Upper lobe of left lung (tissue), 6 donors: ENCODE measurements around the gene KRTAP10-2. TPM values are rescaled to one million over a fixed set of nuclear protein-coding genes. Genes with fewer than 3 reads are reported as not detected.
"Not testable (repeated sequence)": the region's sequence is repeated elsewhere in the genome, so short reads cannot be mapped to it uniquely, and the experiment has no call there.

Experiments
- ATAC-seq, 2 donors: fragments of 200-7000 bp; cut with Tn5 transposase; one replicate each; pipeline ENCODE4 v1.9.1; 2022; ENCODE audit warnings: mild to moderate bottlenecking in 2 of 2, moderate library complexity in 2 of 2; ENCODE audit not compliant: low FRiP score in 2 of 2
- DNase-seq, 2 donors: peaks; one replicate each; pipeline ENCODE4 v3.0.0-alpha.2; 2019 to 2020
- H3K27ac ChIP-seq, 4 donors: fragments of 200-600 bp; sonication (generic); one replicate each; pipeline ENCODE4 v1.5.1; 2016 to 2019
- H3K27me3 ChIP-seq, 4 donors: fragments of 200-600 bp; sonication (generic); one replicate each; pipeline ENCODE4 v1.5.1; 2017 to 2019
- H3K36me3 ChIP-seq, 4 donors: fragments of 200-600 bp; sonication (generic); one replicate each; pipeline ENCODE4 v1.5.1; 2016 to 2019
- H3K4me1 ChIP-seq, 4 donors: fragments of 200-600 bp; sonication (generic); one replicate each; pipeline ENCODE4 v1.5.1; 2018 to 2019
- H3K4me3 ChIP-seq, 4 donors: fragments of 200-600 bp; sonication (generic); one replicate each; pipeline ENCODE4 v1.5.1; 2017 to 2019; ENCODE audit warnings: mild to moderate bottlenecking in 2 of 4, moderate library complexity in 1 of 4
- H3K9me3 ChIP-seq, 4 donors: fragments of 200-600 bp; sonication (generic); one replicate each; pipeline ENCODE4 v1.5.1; 2018 to 2019
- EP300 ChIP-seq, 4 donors: sonication (generic); formaldehyde crosslinking; IDR thresholded peaks; one replicate each; pipeline ENCODE4 v1.5.1; 2017; ENCODE audit warnings: antibody characterized with exemption in 4 of 4, control low read depth in 2 of 4
- POLR2A ChIP-seq, 4 donors: fragments of 450-650 bp; IDR thresholded peaks; one replicate each; pipeline ENCODE4 v1.5.1; 2016 to 2017; ENCODE audit warnings: antibody characterized with exemption in 4 of 4, mild to moderate bottlenecking in 2 of 4
- POLR2AphosphoS5 ChIP-seq, 2 donors: sonication (generic); formaldehyde crosslinking; IDR thresholded peaks; one replicate each; pipeline ENCODE4 v1.5.1; 2017; ENCODE audit warnings: antibody characterized with exemption in 2 of 2
- WGBS, 2 donors: methylation state at CpG; one replicate each; pipeline ENCODE4 v1.1.5; 2017 to 2018; 5-methylcytosine and 5-hydroxymethylcytosine counted together
- total RNA-seq, 6 donors: library from RNA; depleted of rRNA in 4 of 6; stranded (reverse); fragments of >200 nt in 4 of 6; gene quantifications; one replicate each; pipeline versions ENCODE4 v1.1.0 to v1.2.1, GENCODE V29; 2016 to 2021
- TF ChIP-seq, protein P1 (sequence below), 6 experiments: fragments of 450-650 bp in 4 of 6; fragments of 200-600 bp in 2 of 6; sonication (generic) in 2 of 6; IDR thresholded peaks; one replicate each; pipeline ENCODE4 v1.5.1; 2016 to 2019; ENCODE audit warnings: antibody characterized with exemption in 6 of 6
- donor health status: DM: no; HTN: no; CAD: no; lungs with moderate emphysema.
- donor health status: DM: no; HTN: yes; CAD: no; lungs with severe emphysema.

Gene KRTAP10-2
- total RNA-seq, 6 donors from 2014 or later: not detected

DNA sequence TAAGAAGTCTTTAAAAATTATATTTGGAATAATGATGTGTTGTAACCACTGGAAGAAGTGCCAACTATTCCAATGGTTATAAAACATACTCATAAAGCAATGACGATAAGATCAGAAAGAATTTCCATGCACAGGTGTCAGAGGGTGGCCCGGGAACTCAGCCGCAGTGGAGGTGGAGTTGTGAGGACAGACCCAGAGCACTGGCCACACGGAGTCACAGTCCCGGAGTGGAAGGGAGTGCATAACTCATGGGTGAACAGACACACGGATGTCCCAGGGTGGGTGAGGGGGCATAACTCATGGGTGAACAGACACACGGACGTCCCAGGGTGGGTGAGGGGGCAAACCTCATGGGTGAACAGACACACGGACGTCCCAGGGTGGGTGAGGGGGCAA, 24.7 kb upstream of the KRTAP10-2 start:
- H3K4me3 ChIP-seq: no peak overlapping the region
- H3K27me3 ChIP-seq: no peaks in the 10 kb centered on the region
- 89 to 91% methylated on average over 9 to 10 of the region's 10 CpGs for WGBS, 2 donors
- DNase-seq (no peak), ATAC-seq (no peak)
- no peak overlapping the region for H3K27ac ChIP-seq
- H3K36me3 ChIP-seq: no peaks in the 10 kb centered on the region
- H3K4me1 ChIP-seq: no peaks in the 10 kb centered on the region
- peaks cover 0 to 29% (median 12%) of the 10 kb centered on the region in 4 donors for H3K9me3 ChIP-seq
- TF ChIP-seq POLR2A (IDR thresholded peaks at IDR 0.05): no peak
- TF ChIP-seq, protein P1, sequence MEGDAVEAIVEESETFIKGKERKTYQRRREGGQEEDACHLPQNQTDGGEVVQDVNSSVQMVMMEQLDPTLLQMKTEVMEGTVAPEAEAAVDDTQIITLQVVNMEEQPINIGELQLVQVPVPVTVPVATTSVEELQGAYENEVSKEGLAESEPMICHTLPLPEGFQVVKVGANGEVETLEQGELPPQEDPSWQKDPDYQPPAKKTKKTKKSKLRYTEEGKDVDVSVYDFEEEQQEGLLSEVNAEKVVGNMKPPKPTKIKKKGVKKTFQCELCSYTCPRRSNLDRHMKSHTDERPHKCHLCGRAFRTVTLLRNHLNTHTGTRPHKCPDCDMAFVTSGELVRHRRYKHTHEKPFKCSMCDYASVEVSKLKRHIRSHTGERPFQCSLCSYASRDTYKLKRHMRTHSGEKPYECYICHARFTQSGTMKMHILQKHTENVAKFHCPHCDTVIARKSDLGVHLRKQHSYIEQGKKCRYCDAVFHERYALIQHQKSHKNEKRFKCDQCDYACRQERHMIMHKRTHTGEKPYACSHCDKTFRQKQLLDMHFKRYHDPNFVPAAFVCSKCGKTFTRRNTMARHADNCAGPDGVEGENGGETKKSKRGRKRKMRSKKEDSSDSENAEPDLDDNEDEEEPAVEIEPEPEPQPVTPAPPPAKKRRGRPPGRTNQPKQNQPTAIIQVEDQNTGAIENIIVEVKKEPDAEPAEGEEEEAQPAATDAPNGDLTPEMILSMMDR (IDR thresholded peaks at IDR 0.05): no peak

DNA sequence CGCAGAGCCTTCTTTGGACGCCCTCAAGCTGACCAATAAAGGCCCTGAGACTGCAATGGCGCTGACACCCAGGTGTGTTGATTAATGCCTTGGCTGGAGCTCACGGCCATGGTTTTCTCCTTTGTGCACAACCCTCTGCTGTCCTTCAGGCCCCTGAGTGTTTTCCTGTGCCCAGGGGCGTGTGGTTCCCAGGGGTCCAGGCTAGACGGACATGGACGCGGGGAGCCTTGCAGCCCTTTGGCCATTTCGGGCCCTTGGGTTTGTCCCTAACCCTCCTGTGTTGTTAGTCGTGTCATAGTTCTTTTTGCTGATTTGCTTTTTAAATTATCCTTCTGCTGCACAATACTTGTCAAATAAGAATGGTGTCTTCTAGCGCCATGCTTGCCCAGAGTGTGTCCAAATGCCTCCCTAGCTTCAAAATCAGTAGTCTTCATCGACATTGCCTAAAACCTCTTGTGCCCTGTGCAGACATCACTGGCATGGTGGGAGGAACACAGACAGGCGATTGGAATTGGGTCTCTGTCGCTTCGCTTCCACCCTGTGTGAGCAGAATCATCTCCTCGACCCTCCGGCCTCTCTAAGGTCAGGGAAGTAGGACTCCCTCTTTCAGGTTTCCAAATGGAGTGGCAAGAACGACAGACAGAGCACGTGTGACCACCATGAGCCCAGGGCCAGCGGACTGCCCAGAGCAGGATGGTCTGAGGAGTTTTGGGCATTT, 24.2 kb upstream of the KRTAP10-2 start:
- DNase-seq: no peak
- Histone ChIP-seq H3K27ac (no peak overlapping the region), H3K27me3 (no peaks in the 10 kb centered on the region), H3K9me3 (peaks cover 0 to 24% (median 11%) of the 10 kb centered on the region in 4 donors), H3K36me3 (no peaks in the 10 kb centered on the region), H3K4me1 (no peaks in the 10 kb centered on the region), H3K4me3 (no peak overlapping the region)
- TF ChIP-seq, protein P1 (IDR thresholded peaks at IDR 0.05): no peak
- TF ChIP-seq POLR2AphosphoS5 (IDR thresholded peaks at IDR 0.05) (no peak), EP300 (IDR thresholded peaks at IDR 0.05) (no peak), POLR2A (IDR thresholded peaks at IDR 0.05) (no peak)
- ATAC-seq: no peak
- WGBS, 2 donors: 86 to 87% methylated on average over 20 of the region's 20 CpGs

DNA sequence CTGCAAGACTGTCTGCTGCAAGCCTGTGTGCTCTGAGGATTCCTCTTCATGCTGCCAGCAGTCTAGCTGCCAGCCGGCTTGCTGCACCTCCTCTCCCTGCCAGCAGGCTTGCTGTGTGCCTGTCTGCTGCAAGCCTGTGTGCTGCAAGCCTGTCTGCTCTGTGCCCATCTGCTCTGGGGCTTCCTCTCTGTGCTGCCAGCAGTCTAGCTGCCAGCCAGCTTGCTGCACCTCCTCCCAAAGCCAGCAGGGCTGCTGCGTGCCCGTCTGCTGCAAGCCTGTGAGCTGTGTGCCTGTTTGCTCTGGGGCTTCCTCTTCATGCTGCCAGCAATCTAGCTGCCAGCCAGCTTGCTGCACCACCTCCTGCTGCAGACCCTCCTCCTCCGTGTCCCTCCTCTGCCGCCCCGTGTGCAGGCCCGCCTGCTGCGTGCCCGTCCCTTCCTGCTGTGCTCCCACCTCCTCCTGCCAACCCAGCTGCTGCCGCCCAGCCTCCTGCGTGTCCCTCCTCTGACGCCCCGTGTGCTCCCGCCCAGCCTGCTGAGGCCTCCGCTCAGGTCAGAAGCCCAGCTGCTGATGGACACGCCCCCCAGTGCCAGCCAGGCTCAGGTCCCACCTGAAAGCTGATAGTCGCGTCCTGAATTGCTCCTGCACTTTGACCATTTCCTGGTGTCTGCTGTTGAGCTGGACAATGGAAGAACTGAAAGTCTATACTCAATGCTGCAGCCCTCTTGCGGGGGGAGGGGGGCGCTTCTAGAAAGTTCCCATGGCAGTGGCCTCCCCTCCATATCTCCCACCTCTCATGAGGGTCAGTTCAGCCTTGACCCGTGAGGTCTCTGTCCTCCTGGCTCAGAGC, 23.4 kb upstream of the KRTAP10-2 start:
- Histone ChIP-seq H3K36me3 (no peaks in the 10 kb centered on the region), H3K27me3 (no peaks in the 10 kb centered on the region), H3K4me3 (no peak overlapping the region), H3K4me1 (no peaks in the 10 kb centered on the region), H3K9me3 (peaks cover 0 to 24% (median 11%) of the 10 kb centered on the region in 4 donors), H3K27ac (no peak overlapping the region)
- WGBS, 2 donors: 33 to 38% methylated on average over 18 to 21 of the region's 21 CpGs
- ATAC-seq (no peak), DNase-seq (no peak)
- TF ChIP-seq POLR2AphosphoS5 (IDR thresholded peaks at IDR 0.05) (no peak), POLR2A (IDR thresholded peaks at IDR 0.05) (no peak), EP300 (IDR thresholded peaks at IDR 0.05) (no peak)
- TF ChIP-seq, protein P1 (IDR thresholded peaks at IDR 0.05): no peak

DNA sequence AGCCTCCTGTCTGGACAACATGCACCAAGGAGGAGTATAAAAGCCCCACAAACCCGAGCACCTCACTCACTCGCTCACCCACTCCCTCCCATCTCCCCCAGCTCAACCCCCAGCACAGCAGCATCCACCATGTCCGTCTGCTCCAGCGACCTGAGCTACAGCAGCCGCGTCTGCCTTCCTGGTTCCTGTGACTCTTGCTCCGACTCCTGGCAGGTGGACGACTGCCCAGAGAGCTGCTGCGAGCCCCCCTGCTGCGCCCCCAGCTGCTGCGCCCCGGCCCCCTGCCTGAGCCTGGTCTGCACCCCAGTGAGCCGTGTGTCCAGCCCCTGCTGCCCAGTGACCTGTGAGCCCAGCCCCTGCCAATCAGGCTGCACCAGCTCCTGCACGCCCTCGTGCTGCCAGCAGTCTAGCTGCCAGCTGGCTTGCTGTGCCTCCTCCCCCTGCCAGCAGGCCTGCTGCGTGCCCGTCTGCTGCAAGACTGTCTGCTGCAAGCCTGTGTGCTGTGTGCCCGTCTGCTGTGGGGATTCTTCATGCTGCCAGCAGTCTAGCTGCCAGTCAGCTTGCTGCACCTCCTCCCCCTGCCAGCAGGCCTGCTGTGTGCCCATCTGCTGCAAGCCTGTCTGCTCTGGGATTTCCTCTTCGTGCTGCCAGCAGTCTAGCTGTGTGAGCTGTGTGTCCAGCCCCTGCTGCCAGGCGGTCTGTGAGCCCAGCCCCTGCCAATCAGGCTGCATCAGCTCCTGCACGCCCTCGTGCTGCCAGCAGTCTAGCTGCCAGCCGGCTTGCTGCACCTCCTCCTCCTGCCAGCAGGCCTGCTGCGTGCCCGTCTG, 22.5 kb upstream of the KRTAP10-2 start, which contains the start of gene KRTAP10-4:
KRTAP10-4 (plus strand) TSS at position 100 of the 827 bp plus-strand sequence; CDS start at position 130, 30 bp downstream.
- not testable (repeated sequence) for H3K27ac ChIP-seq, H3K27me3 ChIP-seq, H3K4me3 ChIP-seq, H3K4me1 ChIP-seq, H3K36me3 ChIP-seq, ATAC-seq
- peak in 1 of 2 donors; percentile 82 for DNase-seq
- 71 to 79% methylated on average over 4 to 19 of the region's 25 CpGs for WGBS, 2 donors
- peaks cover 0 to 24% (median 11%) of the 10 kb centered on the region in 4 donors for H3K9me3 ChIP-seq
